ENCODE data around the gene C3orf20.

C3orf20 gene

GRCh38 chr3:14674841-14675240 is at the start of gene C3orf20:
TSS of gene C3orf20 (plus strand) at chr3:14675141. CDS start at chr3:14682714, 7,573 bp downstream.
- DNase-seq (ENCODE audit: insufficient read length, low spot score) (no peak), FAIRE-seq (no peak)

- FAIRE-seq = no peak
Observed at GRCh38 chr3:14625443-14625842, 49.5 kb upstream of the C3orf20 start.

GRCh38 chr3:14627815-14628214 is 47.1 kb upstream of the C3orf20 start:
- DNase-seq (ENCODE audit: insufficient read length, low spot score) = no peak
- FAIRE-seq = no peak

More at GRCh38 chr3:14625443-14625842, 49.5 kb upstream of the C3orf20 start:
- DNase-seq (ENCODE audit: insufficient read length, low spot score) = no peak

GRCh38 chr3:14628406-14628805 is 46.5 kb upstream of the C3orf20 start:
- no peak for FAIRE-seq
- DNase-seq (ENCODE audit: insufficient read length, low spot score) = no peak

- FAIRE-seq (no peak), DNase-seq (ENCODE audit: insufficient read length, low spot score) (no peak)
Observed at GRCh38 chr3:14630404-14631100, 44.4 kb upstream of the C3orf20 start.

- no peak for FAIRE-seq
- no peak for DNase-seq (ENCODE audit: insufficient read length, low spot score)
Observed at GRCh38 chr3:14631101-14631497, 43.8 kb upstream of the C3orf20 start.

- no peak for FAIRE-seq
Observed at GRCh38 chr3:14631687-14632441, 43.1 kb upstream of the C3orf20 start.

GRCh38 chr3:14632442-14632930 is 42.5 kb upstream of the C3orf20 start:
- DNase-seq (ENCODE audit: insufficient read length, low spot score) = no peak
- no peak for FAIRE-seq

More at GRCh38 chr3:14631687-14632441, 43.1 kb upstream of the C3orf20 start:
- no peak for DNase-seq (ENCODE audit: insufficient read length, low spot score)

- DNase-seq (ENCODE audit: insufficient read length, low spot score) = no peak
- no peak for FAIRE-seq
Observed at GRCh38 chr3:14633417-14633816, 41.5 kb upstream of the C3orf20 start.

- peak; percentile 52 for DNase-seq (ENCODE audit: insufficient read length, low spot score)
- FAIRE-seq = peak; percentile 61
Observed at GRCh38 chr3:14633819-14634424, 41.0 kb upstream of the C3orf20 start.

GRCh38 chr3:14634763-14635400 is 40.1 kb upstream of the C3orf20 start:
- no peak for DNase-seq (ENCODE audit: insufficient read length, low spot score)

GRCh38 chr3:14636496-14637087 is 38.3 kb upstream of the C3orf20 start:
- DNase-seq (ENCODE audit: insufficient read length, low spot score) (no peak), FAIRE-seq (no peak)

More at GRCh38 chr3:14634763-14635400, 40.1 kb upstream of the C3orf20 start:
- FAIRE-seq = no peak

- no peak for DNase-seq (ENCODE audit: insufficient read length, low spot score)
Observed at GRCh38 chr3:14640157-14640562, 34.8 kb upstream of the C3orf20 start.

GRCh38 chr3:14640734-14641133 is 34.2 kb upstream of the C3orf20 start:
- DNase-seq (ENCODE audit: insufficient read length, low spot score) = no peak
- no peak for FAIRE-seq

More at GRCh38 chr3:14640157-14640562, 34.8 kb upstream of the C3orf20 start:
- FAIRE-seq = no peak

GRCh38 chr3:14641346-14641745 is 33.6 kb upstream of the C3orf20 start:
- FAIRE-seq (no peak), DNase-seq (ENCODE audit: insufficient read length, low spot score) (no peak)

- DNase-seq (ENCODE audit: insufficient read length, low spot score) (no peak), FAIRE-seq (no peak)
Observed at GRCh38 chr3:14645453-14645852, 29.5 kb upstream of the C3orf20 start.

- FAIRE-seq = no peak
- no peak for DNase-seq (ENCODE audit: insufficient read length, low spot score)
Observed at GRCh38 chr3:14646131-14646573, 28.8 kb upstream of the C3orf20 start.

- FAIRE-seq (no peak), DNase-seq (ENCODE audit: insufficient read length, low spot score) (no peak)
Observed at GRCh38 chr3:14646589-14647413, 28.1 kb upstream of the C3orf20 start.
